Peyer's patch (tissue), 4 donors: Measurements from ENCODE around the gene IQSEC3.

ENCODE experiments used
- POLR2A ChIP-seq, 2 donors: fragments of 450-650 bp; IDR thresholded peaks; one replicate each; pipeline ENCODE4 v1.5.1; 2017; ENCODE audit warnings: antibody characterized with exemption in 2 of 2, mild to moderate bottlenecking in 2 of 2, moderate library complexity in 2 of 2
- TF ChIP-seq, protein P1 (sequence below), 6 experiments: fragments of 450-650 bp in 4 of 6; fragments of 200-600 bp in 2 of 6; sonication (generic) in 1 of 6; IDR thresholded peaks; one replicate each; pipeline ENCODE4 v1.5.1; 2017 to 2019; ENCODE audit warnings: antibody characterized with exemption in 6 of 6, mild to moderate bottlenecking in 3 of 6, moderate library complexity in 1 of 6

DNA sequence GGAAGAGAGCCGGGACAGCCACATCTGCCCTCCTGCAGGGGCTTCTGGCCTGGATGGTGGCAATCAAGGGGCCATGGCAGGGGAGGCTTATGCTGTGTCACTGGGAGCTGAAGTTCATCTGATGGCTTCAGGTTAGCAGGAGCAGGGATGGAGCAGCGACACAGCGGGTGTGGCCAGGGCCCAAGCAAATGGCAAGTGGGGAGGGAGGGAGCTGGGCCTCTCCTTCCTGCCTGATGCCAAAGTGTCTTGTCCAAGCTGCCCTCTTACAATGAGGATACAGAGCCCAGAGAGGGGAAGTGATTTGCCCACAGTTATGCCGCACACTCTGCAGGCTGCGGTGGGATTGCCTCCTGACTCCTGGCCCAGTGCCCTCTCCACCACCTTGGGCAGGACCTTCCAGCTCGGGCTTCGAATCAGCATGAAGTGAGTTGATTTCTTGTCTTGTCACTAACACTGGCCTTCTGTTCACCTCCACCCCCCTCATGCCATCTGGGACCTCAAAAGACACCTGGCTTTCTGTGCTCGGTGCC is 51.3 kb downstream of the IQSEC3 start:
- TF ChIP-seq, protein P1, sequence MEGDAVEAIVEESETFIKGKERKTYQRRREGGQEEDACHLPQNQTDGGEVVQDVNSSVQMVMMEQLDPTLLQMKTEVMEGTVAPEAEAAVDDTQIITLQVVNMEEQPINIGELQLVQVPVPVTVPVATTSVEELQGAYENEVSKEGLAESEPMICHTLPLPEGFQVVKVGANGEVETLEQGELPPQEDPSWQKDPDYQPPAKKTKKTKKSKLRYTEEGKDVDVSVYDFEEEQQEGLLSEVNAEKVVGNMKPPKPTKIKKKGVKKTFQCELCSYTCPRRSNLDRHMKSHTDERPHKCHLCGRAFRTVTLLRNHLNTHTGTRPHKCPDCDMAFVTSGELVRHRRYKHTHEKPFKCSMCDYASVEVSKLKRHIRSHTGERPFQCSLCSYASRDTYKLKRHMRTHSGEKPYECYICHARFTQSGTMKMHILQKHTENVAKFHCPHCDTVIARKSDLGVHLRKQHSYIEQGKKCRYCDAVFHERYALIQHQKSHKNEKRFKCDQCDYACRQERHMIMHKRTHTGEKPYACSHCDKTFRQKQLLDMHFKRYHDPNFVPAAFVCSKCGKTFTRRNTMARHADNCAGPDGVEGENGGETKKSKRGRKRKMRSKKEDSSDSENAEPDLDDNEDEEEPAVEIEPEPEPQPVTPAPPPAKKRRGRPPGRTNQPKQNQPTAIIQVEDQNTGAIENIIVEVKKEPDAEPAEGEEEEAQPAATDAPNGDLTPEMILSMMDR (IDR thresholded peaks at IDR 0.05) = no peak
- no peak for TF ChIP-seq POLR2A (IDR thresholded peaks at IDR 0.05)
